Sigmoid colon (tissue), 4 donors: ENCODE data around the gene MAP3K15.

ENCODE experiments used
- POLR2A ChIP-seq, 2 donors: fragments of 450-650 bp; IDR thresholded peaks; one replicate each; pipeline ENCODE4 v1.6.1; 2016; ENCODE audit warnings: antibody characterized with exemption in 2 of 2, mild to moderate bottlenecking in 2 of 2, moderate library complexity in 2 of 2
- POLR2AphosphoS5 ChIP-seq, 4 donors: sonication (generic); formaldehyde crosslinking; IDR thresholded peaks; one replicate each; pipeline ENCODE4 v1.6.1; 2017; ENCODE audit warnings: antibody characterized with exemption in 4 of 4
- TF ChIP-seq, protein P1 (sequence below), 4 experiments: fragments of 450-650 bp in 3 of 4; fragments of 200-600 bp in 1 of 4; IDR thresholded peaks; one replicate each; pipeline ENCODE4 v1.5.1; 2016 to 2019; ENCODE audit warnings: antibody characterized with exemption in 4 of 4, mild to moderate bottlenecking in 3 of 4, moderate library complexity in 2 of 4

DNA sequence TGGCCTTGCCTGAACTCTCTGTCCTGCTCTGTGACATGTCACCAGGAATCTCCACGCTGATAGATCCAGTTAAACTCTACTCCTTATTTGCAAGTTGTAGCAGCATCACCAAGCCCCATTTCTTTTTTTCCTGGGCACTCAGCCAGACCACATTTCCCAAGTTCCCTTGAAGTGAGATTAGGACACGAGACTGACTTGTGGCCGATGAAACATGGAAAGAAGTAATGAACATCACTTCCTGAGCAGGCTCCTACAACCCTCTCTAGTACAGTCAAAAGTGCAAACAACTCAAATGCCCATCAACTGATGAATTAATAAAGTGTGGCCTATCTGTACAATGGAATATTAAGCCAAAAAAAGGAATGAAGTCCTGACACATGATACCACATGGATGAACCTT is 74.6 kb downstream of the MAP3K15 start:
- TF ChIP-seq POLR2AphosphoS5 (IDR thresholded peaks at IDR 0.05) = no peak
- TF ChIP-seq, protein P1, sequence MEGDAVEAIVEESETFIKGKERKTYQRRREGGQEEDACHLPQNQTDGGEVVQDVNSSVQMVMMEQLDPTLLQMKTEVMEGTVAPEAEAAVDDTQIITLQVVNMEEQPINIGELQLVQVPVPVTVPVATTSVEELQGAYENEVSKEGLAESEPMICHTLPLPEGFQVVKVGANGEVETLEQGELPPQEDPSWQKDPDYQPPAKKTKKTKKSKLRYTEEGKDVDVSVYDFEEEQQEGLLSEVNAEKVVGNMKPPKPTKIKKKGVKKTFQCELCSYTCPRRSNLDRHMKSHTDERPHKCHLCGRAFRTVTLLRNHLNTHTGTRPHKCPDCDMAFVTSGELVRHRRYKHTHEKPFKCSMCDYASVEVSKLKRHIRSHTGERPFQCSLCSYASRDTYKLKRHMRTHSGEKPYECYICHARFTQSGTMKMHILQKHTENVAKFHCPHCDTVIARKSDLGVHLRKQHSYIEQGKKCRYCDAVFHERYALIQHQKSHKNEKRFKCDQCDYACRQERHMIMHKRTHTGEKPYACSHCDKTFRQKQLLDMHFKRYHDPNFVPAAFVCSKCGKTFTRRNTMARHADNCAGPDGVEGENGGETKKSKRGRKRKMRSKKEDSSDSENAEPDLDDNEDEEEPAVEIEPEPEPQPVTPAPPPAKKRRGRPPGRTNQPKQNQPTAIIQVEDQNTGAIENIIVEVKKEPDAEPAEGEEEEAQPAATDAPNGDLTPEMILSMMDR (IDR thresholded peaks at IDR 0.05) = no peak
- TF ChIP-seq POLR2A (IDR thresholded peaks at IDR 0.05) = no peak
